CD4-positive, CD25-positive, alpha-beta regulatory T cell (primary cell): ENCODE results near the gene BDKRB2. TPM values are rescaled to one million over a fixed set of nuclear protein-coding genes. Genes with fewer than 3 reads are reported as not detected.
A peak's percentile ranks its signal among the peaks of the same experiment; 100 is the strongest.

Experiments used
- ATAC-seq, 2 donors: fragments of 150-1000 bp; cut with Tn5 transposase; one replicate each; pipeline ENCODE4 v1.10.0; 2021; ENCODE audit warnings: low read depth in 2 of 2, moderate number of reproducible peaks in 2 of 2, moderate library complexity in 1 of 2
- DNase-seq, 3 donors: peaks; one replicate each; pipeline versions ENCODE4 v3.0.0 to v3.0.0-alpha.2; 2012 to 2022; ENCODE audit warnings: mixed read lengths in 1 of 3
- H3K27ac ChIP-seq: one replicate; pipeline ENCODE4 v1.7.0; 2013; ENCODE audit warnings: mild to moderate bottlenecking, low read length; ENCODE audit not compliant: insufficient read depth, poor library complexity, severe bottlenecking
- H3K27me3 ChIP-seq: one replicate; pipeline ENCODE4 v1.7.0; 2013; ENCODE audit warnings: low read length; ENCODE audit not compliant: control insufficient read depth, insufficient read depth
- H3K36me3 ChIP-seq: one replicate; pipeline ENCODE4 v1.7.0; 2013; ENCODE audit warnings: mild to moderate bottlenecking, low read length, moderate library complexity; ENCODE audit not compliant: control insufficient read depth, insufficient read depth
- H3K4me1 ChIP-seq: 2 replicates; pipeline ENCODE4 v1.7.0; 2013; ENCODE audit warnings: mild to moderate bottlenecking, low read length; ENCODE audit not compliant: insufficient read depth, control insufficient read depth, poor library complexity, severe bottlenecking
- H3K4me3 ChIP-seq: one replicate; pipeline ENCODE4 v1.7.0; 2013; ENCODE audit warnings: low read depth, mild to moderate bottlenecking, low read length, moderate library complexity
- H3K9me3 ChIP-seq, 2 experiments: 1 replicate in 1 of 2; 2 replicates in 1 of 2; pipeline ENCODE4 v1.7.0; 2013; ENCODE audit warnings: low read length in 2 of 2, mild to moderate bottlenecking in 1 of 2, moderate library complexity in 1 of 2; ENCODE audit not compliant: control insufficient read depth in 2 of 2
- H3K27ac Mint-ChIP-seq, 3 donors: one replicate each; pipeline ENCODE4 v1.8.0; 2020 to 2022; ENCODE audit warnings: mild to moderate bottlenecking in 3 of 3, mixed read lengths in 3 of 3, moderate library complexity in 2 of 3
- H3K27me3 Mint-ChIP-seq: one replicate; pipeline ENCODE4 v1.8.0; 2022; ENCODE audit warnings: mild to moderate bottlenecking, mixed read lengths
- H3K36me3 Mint-ChIP-seq: one replicate; pipeline ENCODE4 v1.8.0; 2020; ENCODE audit warnings: mixed read lengths
- H3K4me1 Mint-ChIP-seq, 4 donors: one replicate each; pipeline ENCODE4 v1.8.0; 2020 to 2022; ENCODE audit warnings: mixed read lengths in 4 of 4, mild to moderate bottlenecking in 1 of 4
- H3K4me3 Mint-ChIP-seq, 4 donors: one replicate each; pipeline ENCODE4 v1.8.0; 2020 to 2022; ENCODE audit warnings: mild to moderate bottlenecking in 4 of 4, mixed read lengths in 4 of 4, moderate library complexity in 3 of 4
- H3K9me3 Mint-ChIP-seq, 7 donors: one replicate each; pipeline ENCODE4 v1.8.0; 2020 to 2022; ENCODE audit warnings: mixed read lengths in 7 of 7, mild to moderate bottlenecking in 3 of 7, moderate library complexity in 2 of 7
- polyA plus RNA-seq, 4 donors: library from polyadenylated mRNA; unstranded; fragments of 300-500 nt; fragmentation: Illumina TruSeq; gene quantifications; one replicate each; pipeline ENCODE4 v1.2.3, GENCODE V29; 2021
- total RNA-seq: library from RNA; stranded (reverse); gene quantifications from one replicate; pipeline ENCODE4 v1.2.3, GENCODE V29; 2022

The BDKRB2 gene
- total and polyA plus RNA-seq, 5 donors from 2014 or later, result not detected

DNA sequence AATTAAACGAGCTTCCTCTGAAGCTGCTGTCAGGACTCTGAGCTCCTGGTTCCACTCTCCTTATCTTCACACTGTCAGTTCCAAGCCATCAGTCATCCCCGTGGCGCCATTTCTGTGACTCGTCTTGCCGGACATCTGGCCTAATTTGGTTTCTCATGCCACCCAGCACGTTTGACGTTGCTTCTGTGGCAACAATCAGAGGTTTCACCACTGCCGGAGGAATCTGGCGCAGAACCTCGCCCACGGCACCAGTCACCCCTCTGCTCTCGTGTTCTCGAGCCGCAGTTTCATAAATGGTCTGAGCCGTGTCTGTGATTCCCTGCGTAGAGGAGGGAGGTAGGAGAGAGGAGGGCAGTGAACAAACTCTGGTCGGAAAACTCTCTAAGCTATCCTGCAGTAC lies 81.0 kb downstream of the BDKRB2 start:
- Histone ChIP-seq H3K9me3 (no peaks in the 10 kb centered on the region), H3K27ac (no peak overlapping the region), H3K27me3 (no peaks in the 10 kb centered on the region), H3K4me3 (no peak overlapping the region), H3K36me3 (peaks cover 68% of the 10 kb centered on the region), H3K4me1 (no peaks in the 10 kb centered on the region)
- Mint-ChIP-seq H3K36me3 (peaks cover 46% of the 10 kb centered on the region), H3K4me1 (peaks cover 0 to 2% (median 0%) of the 10 kb centered on the region in 4 donors), H3K4me3 (no peak overlapping the region), H3K27ac (no peak overlapping the region), H3K9me3 (no peaks in the 10 kb centered on the region), H3K27me3 (no peaks in the 10 kb centered on the region)
- DNase-seq (no peak), ATAC-seq (no peak)

DNA sequence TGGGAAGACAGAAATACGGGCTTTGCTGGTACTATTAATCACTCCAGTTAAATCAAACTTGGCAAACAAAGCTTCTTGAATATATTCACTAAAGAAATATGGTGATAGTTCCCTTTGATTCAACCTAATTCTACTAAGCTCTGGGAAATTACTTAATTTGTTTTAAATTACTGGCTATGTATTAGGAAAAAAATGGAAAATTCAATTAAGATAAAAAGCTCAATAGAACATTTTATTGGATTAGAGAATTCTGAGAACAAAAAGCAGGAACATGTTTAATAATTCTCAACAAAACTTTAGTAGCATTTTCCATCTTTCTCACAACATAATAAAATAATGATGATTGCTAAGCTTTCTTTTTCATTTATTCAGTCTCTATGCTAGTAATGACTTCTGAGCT lies 81.6 kb downstream of the BDKRB2 start:
- H3K27me3 ChIP-seq, result no peaks in the 10 kb centered on the region
- no peak overlapping the region for H3K4me3 ChIP-seq
- Mint-ChIP-seq H3K4me1 (peaks cover 0 to 2% (median 0%) of the 10 kb centered on the region in 4 donors), H3K27me3 (no peaks in the 10 kb centered on the region), H3K4me3 (no peak overlapping the region), H3K9me3 (no peaks in the 10 kb centered on the region), H3K36me3 (peaks cover 47% of the 10 kb centered on the region), H3K27ac (no peak overlapping the region)
- peaks cover 74% of the 10 kb centered on the region for H3K36me3 ChIP-seq
- DNase-seq (no peak), ATAC-seq (no peak)
- H3K4me1 ChIP-seq, result no peaks in the 10 kb centered on the region
- no peaks in the 10 kb centered on the region for H3K9me3 ChIP-seq
- no peak overlapping the region for H3K27ac ChIP-seq

DNA sequence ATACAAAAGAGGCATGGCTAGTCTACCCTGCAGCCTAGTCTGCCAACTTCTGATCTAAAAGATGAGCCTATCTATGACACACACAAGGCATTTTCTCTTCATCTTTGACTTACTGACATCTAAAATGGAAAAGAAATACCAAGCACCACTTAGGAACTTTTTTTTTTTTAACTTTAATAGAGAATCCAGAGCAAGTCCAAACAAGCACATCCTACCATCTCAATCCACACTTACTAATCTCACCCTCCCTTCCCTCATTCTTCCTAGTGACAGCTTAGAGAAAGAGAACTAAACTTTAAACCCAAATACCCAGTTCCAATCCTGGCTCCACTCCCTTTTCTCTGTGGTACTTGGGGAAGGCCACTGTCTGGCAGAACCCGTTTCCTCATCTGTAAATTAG lies 83.2 kb downstream of the BDKRB2 start:
- Histone ChIP-seq H3K36me3 (peaks cover 73% of the 10 kb centered on the region), H3K27me3 (no peaks in the 10 kb centered on the region), H3K27ac (no peak overlapping the region), H3K4me1 (no peaks in the 10 kb centered on the region), H3K9me3 (no peaks in the 10 kb centered on the region), H3K4me3 (no peak overlapping the region)
- Mint-ChIP-seq H3K27me3 (no peaks in the 10 kb centered on the region), H3K9me3 (no peaks in the 10 kb centered on the region), H3K4me1 (peaks cover 0 to 2% (median 0%) of the 10 kb centered on the region in 4 donors), H3K36me3 (peaks cover 48% of the 10 kb centered on the region), H3K27ac (peak overlapping the region in 1 of 3 donors; percentile 17), H3K4me3 (no peak overlapping the region)
- ATAC-seq (no peak), DNase-seq (no peak)

Other genes starting within 250 kb of the BDKRB2 start
- 1.2 TPM for gene C14orf132, start 165.5 kb upstream of the BDKRB2 start, total RNA-seq
- gene C14orf132, start 165.5 kb upstream of the BDKRB2 start, polyA plus RNA-seq, result under 1 TPM in 3 of 4 donors, not detected in 1; 0.20 to 0.41 (median 0.20) TPM
- gene BDKRB1, start 51.4 kb downstream of the BDKRB2 start, total RNA-seq, result not detected
- gene BDKRB1, start 51.4 kb downstream of the BDKRB2 start, polyA plus RNA-seq, result not detected
- gene ATG2B, start 158.5 kb downstream of the BDKRB2 start, total RNA-seq, result 40.0 TPM
- gene ATG2B, start 158.5 kb downstream of the BDKRB2 start, polyA plus RNA-seq, result 1 to 10 TPM; 2.0 to 3.2 (median 2.3) TPM
- 10.9 TPM for gene GSKIP, start 158.7 kb downstream of the BDKRB2 start, total RNA-seq
- gene GSKIP, start 158.7 kb downstream of the BDKRB2 start, polyA plus RNA-seq, result 10 to 100 TPM; 33.7 to 56.4 (median 40.8) TPM
- gene AK7, start 187.3 kb downstream of the BDKRB2 start, total RNA-seq, result not detected
- gene AK7, start 187.3 kb downstream of the BDKRB2 start, polyA plus RNA-seq, result under 1 TPM in 2 of 4 donors, not detected in 2; 0.13 to 0.59 TPM